ENCODE data around the gene SH3RF3.

- TF ChIP-seq, protein P1, sequence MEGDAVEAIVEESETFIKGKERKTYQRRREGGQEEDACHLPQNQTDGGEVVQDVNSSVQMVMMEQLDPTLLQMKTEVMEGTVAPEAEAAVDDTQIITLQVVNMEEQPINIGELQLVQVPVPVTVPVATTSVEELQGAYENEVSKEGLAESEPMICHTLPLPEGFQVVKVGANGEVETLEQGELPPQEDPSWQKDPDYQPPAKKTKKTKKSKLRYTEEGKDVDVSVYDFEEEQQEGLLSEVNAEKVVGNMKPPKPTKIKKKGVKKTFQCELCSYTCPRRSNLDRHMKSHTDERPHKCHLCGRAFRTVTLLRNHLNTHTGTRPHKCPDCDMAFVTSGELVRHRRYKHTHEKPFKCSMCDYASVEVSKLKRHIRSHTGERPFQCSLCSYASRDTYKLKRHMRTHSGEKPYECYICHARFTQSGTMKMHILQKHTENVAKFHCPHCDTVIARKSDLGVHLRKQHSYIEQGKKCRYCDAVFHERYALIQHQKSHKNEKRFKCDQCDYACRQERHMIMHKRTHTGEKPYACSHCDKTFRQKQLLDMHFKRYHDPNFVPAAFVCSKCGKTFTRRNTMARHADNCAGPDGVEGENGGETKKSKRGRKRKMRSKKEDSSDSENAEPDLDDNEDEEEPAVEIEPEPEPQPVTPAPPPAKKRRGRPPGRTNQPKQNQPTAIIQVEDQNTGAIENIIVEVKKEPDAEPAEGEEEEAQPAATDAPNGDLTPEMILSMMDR (conservative IDR thresholded peaks at IDR 0.05 in 1 of 2, IDR thresholded peaks at IDR 0.05 in 1 of 2; ENCODE audit: low read depth in 1 of 2, low read length in 2 of 2) = no peak
- no peak for TF ChIP-seq EZH2 (IDR thresholded peaks at IDR 0.05; ENCODE audit: low read length, missing control alignments)
These were observed 109.6 kb downstream of the SH3RF3 start for GRCh38 chr2:109238580-109238979.

Data from fibroblast of lung (primary cell).